ENCODE results near the gene C2CD2. TPM values are rescaled to one million over a fixed set of nuclear protein-coding genes. Genes with fewer than 3 reads are reported as not detected.

Gene C2CD2
- total RNA-seq = 10 to 100 TPM; 27.3 to 30.5 TPM

DNA sequence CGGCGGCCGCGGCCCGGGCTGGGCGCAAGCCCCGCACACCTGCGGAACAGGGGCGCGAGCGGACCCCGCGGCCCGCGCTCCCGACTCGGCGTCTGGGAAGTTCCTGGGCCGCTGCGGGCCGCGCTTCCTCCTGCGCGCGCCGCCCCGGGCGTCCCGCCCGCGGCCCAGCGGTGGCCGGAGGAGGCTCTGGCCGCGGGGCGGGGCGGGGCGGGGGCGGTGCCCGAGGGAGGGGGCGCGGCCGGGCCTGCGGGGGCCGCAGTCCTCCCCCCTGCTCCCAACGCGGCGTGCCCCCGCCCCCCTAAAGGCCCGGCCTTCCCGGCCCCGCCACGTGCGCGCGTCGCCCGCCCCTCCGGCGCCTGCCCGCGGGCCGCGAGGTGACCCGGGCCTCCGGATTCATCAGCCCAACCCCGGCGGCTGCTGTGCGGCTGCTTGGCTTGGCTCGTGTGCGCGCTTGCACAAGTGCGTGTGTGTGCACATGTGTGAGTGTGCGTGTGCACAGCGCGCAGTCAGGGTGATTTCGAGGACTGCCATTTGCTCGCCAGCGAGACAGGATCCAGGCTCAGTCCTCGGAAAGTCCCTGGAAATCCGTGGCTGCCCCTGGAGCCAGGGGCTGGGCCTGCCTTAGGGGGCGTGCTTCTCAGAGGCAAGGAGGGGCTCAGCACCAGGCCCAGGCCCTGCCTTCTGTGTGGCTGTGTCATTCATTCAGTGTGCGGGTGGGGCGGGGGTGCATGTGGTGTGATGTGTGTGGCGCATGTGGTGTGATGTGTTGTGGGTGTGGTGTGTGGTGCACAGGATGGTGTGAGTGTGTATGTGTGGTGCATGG lies at the start of gene C2CD2:
Gene C2CD2 (minus strand): TSS at position 188 of the 823 bp plus-strand sequence. CDS start 370 bp downstream, outside the sequence.
- no peak for TF ChIP-seq POLR2A (IDR thresholded peaks at IDR 0.05)
- no peak for TF ChIP-seq CTCF (IDR thresholded peaks at IDR 0.05)
- TF ChIP-seq POLR2AphosphoS5 (IDR thresholded peaks at IDR 0.05) = no peak
- DNase-seq (ENCODE audit: low spot score) = no peak
- Histone ChIP-seq H3K36me3 (no peaks in the 10 kb centered on the region), H3K4me1 (replicated peaks) (peaks cover 14% of the 10 kb centered on the region), H3K9me3 (no peaks in the 10 kb centered on the region), H3K27me3 (replicated peaks; ENCODE audit: insufficient read depth) (no peaks in the 10 kb centered on the region), H3K4me3 (peak within 1 kb of the TSS; percentile 87 to 89), H3K27ac (peak within 1 kb of the TSS; percentile 78 to 79)
- intact Hi-C loops (cut with DNase I) = loop anchor here (5.0 kb wide), 1 partner anchor 53 kb away; no protein-coding TSS in a partner anchor
- 9% methylated on average over 44 of the region's 85 CpGs for WGBS

- H3K4me3 ChIP-seq = no peak overlapping the region
- intact Hi-C loops (cut with DNase I) = no loop called here
- no peak for DNase-seq (ENCODE audit: low spot score)
- 77% methylated on average over 4 of the region's 4 CpGs for WGBS
- H3K4me1 ChIP-seq (replicated peaks) = no peaks in the 10 kb centered on the region
- H3K27me3 ChIP-seq (replicated peaks; ENCODE audit: insufficient read depth) = no peaks in the 10 kb centered on the region
- H3K9me3 ChIP-seq = no peaks in the 10 kb centered on the region
- no peaks in the 10 kb centered on the region for H3K36me3 ChIP-seq
- TF ChIP-seq CTCF (IDR thresholded peaks at IDR 0.05) (no peak), POLR2AphosphoS5 (IDR thresholded peaks at IDR 0.05) (no peak), POLR2A (IDR thresholded peaks at IDR 0.05) (no peak)
- H3K27ac ChIP-seq = no peak overlapping the region
Measured at GRCh38 chr21:42003051-42003461, 49.2 kb upstream of the C2CD2 start.

- H3K27me3 ChIP-seq (replicated peaks; ENCODE audit: insufficient read depth) = no peaks in the 10 kb centered on the region
- no peaks in the 10 kb centered on the region for H3K36me3 ChIP-seq
- no peak for DNase-seq (ENCODE audit: low spot score)
- intact Hi-C loops (cut with DNase I) = no loop called here
- no peak for TF ChIP-seq POLR2AphosphoS5 (IDR thresholded peaks at IDR 0.05)
- no peak for TF ChIP-seq POLR2A (IDR thresholded peaks at IDR 0.05)
- TF ChIP-seq CTCF (IDR thresholded peaks at IDR 0.05) = no peak
- WGBS = 49% methylated on average over 14 of the region's 14 CpGs
- no peak overlapping the region for H3K27ac ChIP-seq
- H3K4me1 ChIP-seq (replicated peaks) = no peaks in the 10 kb centered on the region
- no peaks in the 10 kb centered on the region for H3K9me3 ChIP-seq
- H3K4me3 ChIP-seq = no peak overlapping the region
Measured at GRCh38 chr21:42002421-42002958, 48.7 kb upstream of the C2CD2 start.

- H3K27ac ChIP-seq = no peak overlapping the region
- no peaks in the 10 kb centered on the region for H3K36me3 ChIP-seq
- 97% methylated on average over 2 of the region's 2 CpGs for WGBS
- no peaks in the 10 kb centered on the region for H3K27me3 ChIP-seq (replicated peaks; ENCODE audit: insufficient read depth)
- intact Hi-C loops (cut with DNase I) = no loop called here
- DNase-seq (ENCODE audit: low spot score) = no peak
- H3K4me3 ChIP-seq = no peak overlapping the region
- H3K9me3 ChIP-seq = no peaks in the 10 kb centered on the region
- no peaks in the 10 kb centered on the region for H3K4me1 ChIP-seq (replicated peaks)
- TF ChIP-seq CTCF (IDR thresholded peaks at IDR 0.05) (no peak), POLR2A (IDR thresholded peaks at IDR 0.05) (no peak), POLR2AphosphoS5 (IDR thresholded peaks at IDR 0.05) (no peak)
Measured at GRCh38 chr21:42001781-42002180, 48.0 kb upstream of the C2CD2 start.

All from prostate gland (tissue), 2 donors.